Activated T-cell treated with anti-CD3 and anti-CD28 coated beads, Interleukin-2, amount 50 U/mL, for 72 hours (primary cell): Measurements from ENCODE around the gene INPP5F. TPM values are rescaled to one million over a fixed set of nuclear protein-coding genes. Genes with fewer than 3 reads are reported as not detected.
"Not testable (repeated sequence)": the region's sequence is repeated elsewhere in the genome, so short reads cannot be mapped to it uniquely, and the experiment has no call there.

Experiments used
- ATAC-seq, 2 donors: fragments of 150-1000 bp; cut with Tn5 transposase; replicated peaks in 1 of 2; 2 replicates each; pipeline ENCODE4 v1.10.0; 2021; ENCODE audit warnings: moderate library complexity in 2 of 2, mild to moderate bottlenecking in 1 of 2
- DNase-seq, 2 donors: peaks; one replicate each; pipeline ENCODE4 v3.0.0; 2021 to 2022; ENCODE audit warnings: mixed read lengths in 1 of 2
- H3K27ac Mint-ChIP-seq: one replicate; pipeline ENCODE4 v1.8.0; 2022; ENCODE audit warnings: mild to moderate bottlenecking, moderate library complexity, mixed read lengths
- H3K27me3 Mint-ChIP-seq: one replicate; pipeline ENCODE4 v1.8.0; 2022; ENCODE audit warnings: low read depth, mixed read lengths
- H3K36me3 Mint-ChIP-seq, 2 donors: one replicate each; pipeline ENCODE4 v1.8.0; 2022; ENCODE audit warnings: mixed read lengths in 2 of 2, mild to moderate bottlenecking in 1 of 2; ENCODE audit not compliant: insufficient read depth in 2 of 2
- H3K4me1 Mint-ChIP-seq: one replicate; pipeline ENCODE4 v1.8.0; 2022; ENCODE audit warnings: low read depth, mixed read lengths
- H3K4me3 Mint-ChIP-seq, 2 donors: one replicate each; pipeline ENCODE4 v1.8.0; 2022; ENCODE audit warnings: mild to moderate bottlenecking in 2 of 2, mixed read lengths in 2 of 2, moderate library complexity in 2 of 2
- H3K9me3 Mint-ChIP-seq, 2 donors: one replicate each; pipeline ENCODE4 v1.8.0; 2022; ENCODE audit warnings: mixed read lengths in 2 of 2
- total RNA-seq, 2 donors: library from RNA; stranded (reverse); gene quantifications; one replicate each; pipeline ENCODE4 v1.2.3, GENCODE V29; 2022

The INPP5F gene
- total RNA-seq, 2 donors from 2014 or later: 12.9 to 15.0 TPM

- H3K27me3 Mint-ChIP-seq: no peaks in the 10 kb centered on the region
- H3K4me3 Mint-ChIP-seq: no peak overlapping the region
- H3K9me3 Mint-ChIP-seq: no peaks in the 10 kb centered on the region
- ATAC-seq (no peak), DNase-seq (no peak)
- H3K4me1 Mint-ChIP-seq: peaks cover 26% of the 10 kb centered on the region
- no peak overlapping the region for H3K27ac Mint-ChIP-seq
- no peaks in the 10 kb centered on the region for H3K36me3 Mint-ChIP-seq
These were observed 55.1 kb downstream of the INPP5F start for GRCh38 chr10:119780879-119781480.

- ATAC-seq: no peak
- Mint-ChIP-seq H3K36me3 (no peaks in the 10 kb centered on the region), H3K4me3 (no peak overlapping the region), H3K9me3 (no peaks in the 10 kb centered on the region), H3K27ac (no peak overlapping the region), H3K4me1 (peaks cover 26% of the 10 kb centered on the region), H3K27me3 (no peaks in the 10 kb centered on the region)
- DNase-seq: no peak
These were observed 55.6 kb downstream of the INPP5F start for GRCh38 chr10:119781498-119781897.

GRCh38 chr10:119782981-119783664, 57.3 kb downstream of the INPP5F start:
- H3K4me1 Mint-ChIP-seq: peaks cover 26% of the 10 kb centered on the region
- no peak for DNase-seq
- ATAC-seq: no peak
- H3K27me3 Mint-ChIP-seq: no peaks in the 10 kb centered on the region
- no peak overlapping the region for H3K27ac Mint-ChIP-seq
- no peaks in the 10 kb centered on the region for H3K9me3 Mint-ChIP-seq
- no peak overlapping the region for H3K4me3 Mint-ChIP-seq
- no peaks in the 10 kb centered on the region for H3K36me3 Mint-ChIP-seq

- H3K27ac Mint-ChIP-seq: no peak overlapping the region
These were observed 57.8 kb downstream of the INPP5F start for GRCh38 chr10:119783665-119784027.

GRCh38 chr10:119784340-119785067, 58.7 kb downstream of the INPP5F start:
- peak; percentile 86 to 91 for ATAC-seq
- no peaks in the 10 kb centered on the region for H3K36me3 Mint-ChIP-seq
- H3K27ac Mint-ChIP-seq: peak overlapping the region; percentile 9
- H3K4me1 Mint-ChIP-seq: peaks cover 26% of the 10 kb centered on the region
- H3K9me3 Mint-ChIP-seq: no peaks in the 10 kb centered on the region
- H3K27me3 Mint-ChIP-seq: no peaks in the 10 kb centered on the region
- peak; percentile 13 to 19 for DNase-seq
- H3K4me3 Mint-ChIP-seq: peak overlapping the region; percentile 64 to 68

More at GRCh38 chr10:119783665-119784027, 57.8 kb downstream of the INPP5F start:
- ATAC-seq: no peak
- no peaks in the 10 kb centered on the region for H3K9me3 Mint-ChIP-seq
- H3K4me1 Mint-ChIP-seq: peaks cover 26% of the 10 kb centered on the region
- H3K36me3 Mint-ChIP-seq: no peaks in the 10 kb centered on the region
- no peak overlapping the region for H3K4me3 Mint-ChIP-seq
- H3K27me3 Mint-ChIP-seq: no peaks in the 10 kb centered on the region
- no peak for DNase-seq

GRCh38 chr10:119786117-119786769, 60.4 kb downstream of the INPP5F start:
- H3K4me1 Mint-ChIP-seq: peaks cover 26% of the 10 kb centered on the region
- no peak for ATAC-seq

GRCh38 chr10:119795101-119795500, 69.3 kb downstream of the INPP5F start:
- DNase-seq, H3K4me3 Mint-ChIP-seq, H3K4me1 Mint-ChIP-seq, H3K27me3 Mint-ChIP-seq, H3K27ac Mint-ChIP-seq, ATAC-seq, H3K9me3 Mint-ChIP-seq, H3K36me3 Mint-ChIP-seq: not testable (repeated sequence)

More at GRCh38 chr10:119786117-119786769, 60.4 kb downstream of the INPP5F start:
- H3K27ac Mint-ChIP-seq: no peak overlapping the region
- H3K9me3 Mint-ChIP-seq: no peaks in the 10 kb centered on the region
- H3K4me3 Mint-ChIP-seq: no peak overlapping the region
- no peaks in the 10 kb centered on the region for H3K36me3 Mint-ChIP-seq
- H3K27me3 Mint-ChIP-seq: no peaks in the 10 kb centered on the region
- DNase-seq: no peak

GRCh38 chr10:119796039-119796438, 70.2 kb downstream of the INPP5F start:
- DNase-seq (no peak), ATAC-seq (no peak)
- peaks cover 1 to 2% of the 10 kb centered on the region in 2 donors for H3K36me3 Mint-ChIP-seq
- H3K4me1 Mint-ChIP-seq: no peaks in the 10 kb centered on the region
- H3K9me3 Mint-ChIP-seq: no peaks in the 10 kb centered on the region
- H3K27me3 Mint-ChIP-seq: no peaks in the 10 kb centered on the region
- no peak overlapping the region for H3K4me3 Mint-ChIP-seq
- H3K27ac Mint-ChIP-seq: no peak overlapping the region

- Mint-ChIP-seq H3K9me3 (no peaks in the 10 kb centered on the region), H3K27ac (no peak overlapping the region), H3K4me3 (no peak overlapping the region), H3K27me3 (no peaks in the 10 kb centered on the region), H3K4me1 (peaks cover 9% of the 10 kb centered on the region), H3K36me3 (peaks cover 3 to 12% of the 10 kb centered on the region in 2 donors)
- no peak for ATAC-seq
- DNase-seq: no peak
These were observed 75.3 kb downstream of the INPP5F start for GRCh38 chr10:119801176-119801575.

- Mint-ChIP-seq H3K27ac (peak overlapping the region; percentile 8), H3K9me3 (no peaks in the 10 kb centered on the region), H3K36me3 (peaks cover 3 to 12% of the 10 kb centered on the region in 2 donors), H3K4me3 (no peak overlapping the region), H3K4me1 (peaks cover 9% of the 10 kb centered on the region), H3K27me3 (no peaks in the 10 kb centered on the region)
- peak in 1 of 2 donors; percentile 8 for DNase-seq
- peak; percentile 87 to 99 for ATAC-seq
These were observed 76.2 kb downstream of the INPP5F start for GRCh38 chr10:119801998-119802538.

GRCh38 chr10:119803264-119803663, 77.4 kb downstream of the INPP5F start:
- DNase-seq (no peak), ATAC-seq (no peak)
- Mint-ChIP-seq H3K4me1 (peaks cover 15% of the 10 kb centered on the region), H3K27ac (no peak overlapping the region), H3K9me3 (no peaks in the 10 kb centered on the region), H3K4me3 (no peak overlapping the region), H3K27me3 (no peaks in the 10 kb centered on the region), H3K36me3 (peaks cover 3 to 10% of the 10 kb centered on the region in 2 donors)

GRCh38 chr10:119805702-119806230, 79.9 kb downstream of the INPP5F start:
- no peaks in the 10 kb centered on the region for H3K9me3 Mint-ChIP-seq
- ATAC-seq: no peak
- H3K4me3 Mint-ChIP-seq: no peak overlapping the region
- H3K27ac Mint-ChIP-seq: no peak overlapping the region
- no peak for DNase-seq
- no peaks in the 10 kb centered on the region for H3K27me3 Mint-ChIP-seq
- peaks cover 17% of the 10 kb centered on the region for H3K4me1 Mint-ChIP-seq
- H3K36me3 Mint-ChIP-seq: peaks cover 3 to 10% of the 10 kb centered on the region in 2 donors
